Measurements from ENCODE around the gene PPP1R12A. TPM values are rescaled to one million over a fixed set of nuclear protein-coding genes. Genes with fewer than 3 reads are reported as not detected.
A peak's percentile ranks its signal among the peaks of the same experiment; 100 is the strongest.

Gene PPP1R12A
- total RNA-seq, 1 donor from 2014 or later, result 56.9 TPM

GRCh38 chr12:79897617-79898016 is 37.3 kb downstream of the PPP1R12A start:
- DNase-seq (ENCODE audit: low read depth), result peak; percentile 85
- no peak overlapping the region for H3K4me3 ChIP-seq (ENCODE audit: low read depth, low read length)
- no peaks in the 10 kb centered on the region for H3K27me3 ChIP-seq (ENCODE audit: control insufficient read depth, insufficient read depth, low read length)
- H3K36me3 ChIP-seq (ENCODE audit: control insufficient read depth, insufficient read depth, low read length), result no peaks in the 10 kb centered on the region
- TF ChIP-seq, protein P1, sequence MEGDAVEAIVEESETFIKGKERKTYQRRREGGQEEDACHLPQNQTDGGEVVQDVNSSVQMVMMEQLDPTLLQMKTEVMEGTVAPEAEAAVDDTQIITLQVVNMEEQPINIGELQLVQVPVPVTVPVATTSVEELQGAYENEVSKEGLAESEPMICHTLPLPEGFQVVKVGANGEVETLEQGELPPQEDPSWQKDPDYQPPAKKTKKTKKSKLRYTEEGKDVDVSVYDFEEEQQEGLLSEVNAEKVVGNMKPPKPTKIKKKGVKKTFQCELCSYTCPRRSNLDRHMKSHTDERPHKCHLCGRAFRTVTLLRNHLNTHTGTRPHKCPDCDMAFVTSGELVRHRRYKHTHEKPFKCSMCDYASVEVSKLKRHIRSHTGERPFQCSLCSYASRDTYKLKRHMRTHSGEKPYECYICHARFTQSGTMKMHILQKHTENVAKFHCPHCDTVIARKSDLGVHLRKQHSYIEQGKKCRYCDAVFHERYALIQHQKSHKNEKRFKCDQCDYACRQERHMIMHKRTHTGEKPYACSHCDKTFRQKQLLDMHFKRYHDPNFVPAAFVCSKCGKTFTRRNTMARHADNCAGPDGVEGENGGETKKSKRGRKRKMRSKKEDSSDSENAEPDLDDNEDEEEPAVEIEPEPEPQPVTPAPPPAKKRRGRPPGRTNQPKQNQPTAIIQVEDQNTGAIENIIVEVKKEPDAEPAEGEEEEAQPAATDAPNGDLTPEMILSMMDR (IDR thresholded peaks at IDR 0.05; ENCODE audit: insufficient read depth, low read length, severe bottlenecking), result no peak
- no peak for FAIRE-seq

DNA sequence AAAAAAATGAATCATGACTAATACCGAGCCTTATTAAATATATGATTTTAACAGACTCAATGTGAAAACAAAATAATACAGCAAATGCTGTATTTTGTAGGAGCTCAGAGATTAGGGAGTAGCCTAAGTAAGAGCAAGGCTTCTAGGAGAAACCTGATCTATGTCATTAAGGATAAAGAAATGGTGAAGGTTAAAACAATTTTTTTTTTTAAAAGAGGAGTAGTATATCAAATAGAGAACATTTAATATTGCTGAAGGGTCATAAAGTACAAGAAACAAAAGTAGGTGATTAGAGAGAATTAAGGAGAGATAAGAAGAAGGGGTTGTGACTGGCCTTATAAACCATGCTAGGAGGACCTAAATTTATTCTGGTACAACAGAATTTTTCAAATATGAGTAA is 39.1 kb downstream of the PPP1R12A start:
- no peaks in the 10 kb centered on the region for H3K27me3 ChIP-seq (ENCODE audit: control insufficient read depth, insufficient read depth, low read length)
- no peak for FAIRE-seq
- no peak for DNase-seq (ENCODE audit: low read depth)
- H3K36me3 ChIP-seq (ENCODE audit: control insufficient read depth, insufficient read depth, low read length), result no peaks in the 10 kb centered on the region
- TF ChIP-seq, protein P1 (IDR thresholded peaks at IDR 0.05; ENCODE audit: insufficient read depth, low read length, severe bottlenecking), result no peak
- H3K4me3 ChIP-seq (ENCODE audit: low read depth, low read length), result no peak overlapping the region

- Histone ChIP-seq H3K36me3 (ENCODE audit: control insufficient read depth, insufficient read depth, low read length) (no peaks in the 10 kb centered on the region), H3K27me3 (ENCODE audit: control insufficient read depth, insufficient read depth, low read length) (no peaks in the 10 kb centered on the region), H3K4me3 (ENCODE audit: low read depth, low read length) (no peak overlapping the region)
- FAIRE-seq, result no peak
- TF ChIP-seq, protein P1 (IDR thresholded peaks at IDR 0.05; ENCODE audit: insufficient read depth, low read length, severe bottlenecking), result no peak
- no peak for DNase-seq (ENCODE audit: low read depth)
Observed at GRCh38 chr12:79895071-79895470, 39.8 kb downstream of the PPP1R12A start.

DNA sequence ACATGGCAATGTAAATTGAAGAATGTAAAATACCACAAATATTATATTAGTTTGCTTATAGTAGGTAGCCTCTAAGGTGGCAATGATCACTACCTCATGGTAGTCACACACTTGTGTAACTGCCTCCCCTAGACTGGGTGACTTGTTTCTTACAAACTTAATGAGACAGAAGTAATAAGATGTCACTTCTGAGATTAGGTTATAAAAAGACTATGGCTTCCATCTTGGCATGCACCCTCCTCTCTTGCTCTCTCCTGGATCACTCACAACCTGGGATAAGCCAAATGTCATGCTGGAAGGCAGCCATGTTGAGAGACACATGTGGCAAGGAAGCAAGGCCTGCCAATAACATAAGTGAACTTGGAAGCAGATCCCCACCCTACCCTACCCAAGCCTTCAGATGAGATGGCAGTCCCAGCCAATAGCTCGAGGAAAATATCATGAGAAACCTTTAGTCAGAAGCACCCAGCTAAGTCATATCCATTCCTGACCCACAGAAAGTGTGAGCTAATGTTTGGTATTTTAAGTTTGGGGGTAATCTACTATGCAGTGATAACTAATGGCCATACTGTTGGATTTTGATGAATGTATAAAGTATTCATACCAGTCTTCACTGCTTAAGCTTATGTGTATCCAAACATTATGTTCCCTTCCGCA is 43.3 kb downstream of the PPP1R12A start:
- Histone ChIP-seq H3K4me3 (ENCODE audit: low read depth, low read length) (no peak overlapping the region), H3K36me3 (ENCODE audit: control insufficient read depth, insufficient read depth, low read length) (no peaks in the 10 kb centered on the region), H3K27me3 (ENCODE audit: control insufficient read depth, insufficient read depth, low read length) (no peaks in the 10 kb centered on the region)
- DNase-seq (ENCODE audit: low read depth) (no peak), FAIRE-seq (no peak)
- TF ChIP-seq, protein P1 (IDR thresholded peaks at IDR 0.05; ENCODE audit: insufficient read depth, low read length, severe bottlenecking), result no peak

DNA sequence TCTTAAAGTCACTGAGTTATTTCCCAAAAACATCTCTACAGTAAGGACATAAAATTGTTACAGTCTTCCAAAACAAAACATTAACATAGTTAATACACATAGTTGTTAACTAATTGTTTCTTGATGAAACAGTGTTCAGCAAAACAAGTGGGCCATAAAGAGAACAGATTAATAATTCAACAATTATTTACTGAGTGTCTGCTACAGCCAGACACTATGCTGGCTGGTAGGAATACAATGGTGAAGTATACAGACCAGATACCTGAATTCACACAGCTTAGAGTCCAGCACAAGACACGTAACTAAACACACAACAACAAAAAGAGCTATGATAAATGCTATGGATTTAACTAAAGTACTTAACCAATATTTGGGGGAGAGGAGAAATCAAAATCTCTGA is 47.0 kb downstream of the PPP1R12A start:
- H3K36me3 ChIP-seq (ENCODE audit: control insufficient read depth, insufficient read depth, low read length), result no peaks in the 10 kb centered on the region
- FAIRE-seq, result no peak
- TF ChIP-seq, protein P1 (IDR thresholded peaks at IDR 0.05; ENCODE audit: insufficient read depth, low read length, severe bottlenecking), result no peak

More for the DNA sequence above, 47.0 kb downstream of the PPP1R12A start:
- H3K27me3 ChIP-seq (ENCODE audit: control insufficient read depth, insufficient read depth, low read length), result no peaks in the 10 kb centered on the region
- H3K4me3 ChIP-seq (ENCODE audit: low read depth, low read length), result no peak overlapping the region
- no peak for DNase-seq (ENCODE audit: low read depth)

Data from bronchial epithelial cell (primary cell).